GM23338 (cell line): ENCODE data around the gene FLT1. TPM values are rescaled to one million over a fixed set of nuclear protein-coding genes. Genes with fewer than 3 reads are reported as not detected.
A peak's percentile ranks its signal among the peaks of the same experiment; 100 is the strongest.

Experiments used
- ATAC-seq: fragments of 200-7000 bp; cut with Tn5 transposase; 3 replicates; pipeline ENCODE4 v1.9.1; 2020
- DNase-seq: peaks from one replicate; pipeline ENCODE4 v3.0.0-alpha.2; 2015; ENCODE audit warnings: low spot score
- H2AFZ ChIP-seq: fragments of 200-600 bp; sonication (generic); 2 replicates; pipeline ENCODE4 v1.8.0; 2016; ENCODE audit warnings: antibody characterized with exemption, mild to moderate bottlenecking, moderate library complexity
- H3F3A ChIP-seq: fragments of 200-600 bp; sonication (generic); replicated peaks from 2 replicates; pipeline ENCODE4 v1.8.0; 2017; ENCODE audit warnings: antibody characterized with exemption, mixed run types, low read depth
- H3K27ac ChIP-seq: fragments of 200-600 bp; sonication (generic); 2 replicates; pipeline ENCODE4 v1.6.1; 2016; ENCODE audit warnings: low read depth
- H3K27me3 ChIP-seq: fragments of 200-600 bp; sonication (generic); 2 replicates; pipeline ENCODE4 v1.8.0; 2016; ENCODE audit warnings: mild to moderate bottlenecking, mixed run types, moderate library complexity; ENCODE audit not compliant: insufficient read depth
- H3K36me3 ChIP-seq: fragments of 200-600 bp; sonication (generic); 2 replicates; pipeline ENCODE4 v1.8.0; 2016; ENCODE audit warnings: mild to moderate bottlenecking; ENCODE audit not compliant: insufficient read depth
- H3K4me1 ChIP-seq: fragments of 200-600 bp; sonication (generic); 2 replicates; pipeline ENCODE4 v1.8.0; 2016; ENCODE audit warnings: mild to moderate bottlenecking, moderate library complexity; ENCODE audit not compliant: insufficient read depth
- H3K4me2 ChIP-seq: fragments of 200-600 bp; sonication (generic); 2 replicates; pipeline ENCODE4 v1.7.1; 2017; ENCODE audit warnings: mixed run types
- H3K4me3 ChIP-seq: fragments of 200-600 bp; sonication (generic); 2 replicates; pipeline ENCODE4 v1.6.1; 2016; ENCODE audit warnings: mixed run types
- H3K79me2 ChIP-seq: fragments of 200-600 bp; sonication (generic); replicated peaks from 2 replicates; pipeline ENCODE4 v1.8.0; 2017; ENCODE audit warnings: mild to moderate bottlenecking; ENCODE audit not compliant: insufficient read depth
- H3K9me2 ChIP-seq: fragments of 200-600 bp; sonication (generic); 2 replicates; pipeline ENCODE4 v1.8.0; 2017; ENCODE audit not compliant: insufficient read depth
- H4K20me1 ChIP-seq: fragments of 200-600 bp; sonication (generic); replicated peaks from 2 replicates; pipeline ENCODE4 v1.8.0; 2017; ENCODE audit warnings: mild to moderate bottlenecking; ENCODE audit not compliant: insufficient read depth
- H3K27ac Mint-ChIP-seq: 2 replicates; pipeline ENCODE4 v1.8.0; 2020; ENCODE audit warnings: inconsistent platforms, mild to moderate bottlenecking, moderate library complexity, mixed read lengths
- H3K27me3 Mint-ChIP-seq: 3 replicates; pipeline ENCODE4 v1.8.0; 2022; ENCODE audit warnings: low read depth, mild to moderate bottlenecking, moderate library complexity, mixed read lengths, inconsistent platforms; ENCODE audit not compliant: insufficient read depth, poor library complexity
- H3K36me3 Mint-ChIP-seq: 3 replicates; pipeline ENCODE4 v1.8.0; 2021; ENCODE audit warnings: low read depth, mild to moderate bottlenecking, inconsistent platforms, moderate library complexity, mixed read lengths
- H3K4me1 Mint-ChIP-seq: 3 replicates; pipeline ENCODE4 v1.8.0; 2020; ENCODE audit warnings: mild to moderate bottlenecking, inconsistent platforms, mixed read lengths
- H3K4me3 Mint-ChIP-seq: 3 replicates; pipeline ENCODE4 v1.8.0; 2021; ENCODE audit warnings: moderate library complexity, mild to moderate bottlenecking, inconsistent platforms, mixed read lengths
- H3K9me3 Mint-ChIP-seq: 3 replicates; pipeline ENCODE4 v1.8.0; 2020; ENCODE audit warnings: moderate library complexity, mild to moderate bottlenecking, inconsistent platforms, mixed read lengths
- CREB1 ChIP-seq: fragments of 250-450 bp; sonication (Bioruptor Pico); IDR thresholded peaks from 2 replicates; pipeline ENCODE4 v1.5.0; 2020; ENCODE audit warnings: low read depth, mild to moderate bottlenecking, moderate library complexity
- CTCF ChIP-seq, 2 experiments: fragments of 200-600 bp in 1 of 2; sonication (generic) in 1 of 2; conservative IDR thresholded peaks; 2 replicates each; pipeline versions ENCODE4 v1.5.1 to v1.6.1; 2016 to 2017; ENCODE audit warnings: antibody characterized with exemption in 2 of 2, low read depth in 2 of 2, mild to moderate bottlenecking in 2 of 2, moderate library complexity in 1 of 2
- ETS1 ChIP-seq: IDR thresholded peaks from 2 replicates; pipeline ENCODE4 v1.6.1; 2016; ENCODE audit warnings: antibody characterized with exemption
- EZH2 ChIP-seq: fragments of 200-600 bp; sonication (generic); IDR thresholded peaks from one replicate; pipeline ENCODE4 v1.8.0; 2017; ENCODE audit warnings: antibody characterized with exemption, mild to moderate bottlenecking, low read depth; ENCODE audit not compliant: unreplicated experiment
- JUNB ChIP-seq: IDR thresholded peaks from one replicate; pipeline ENCODE4 v1.6.1; 2016; ENCODE audit warnings: antibody characterized with exemption; ENCODE audit not compliant: unreplicated experiment
- NANOG ChIP-seq: IDR thresholded peaks from 2 replicates; pipeline ENCODE4 v1.6.1; 2016; ENCODE audit warnings: antibody characterized with exemption, borderline replicate concordance
- POLR2AphosphoS5 ChIP-seq: IDR thresholded peaks from 2 replicates; pipeline ENCODE4 v1.6.1; 2016; ENCODE audit warnings: antibody characterized with exemption, low read depth
- REST ChIP-seq: IDR thresholded peaks from one replicate; pipeline ENCODE4 v1.6.1; 2018; ENCODE audit warnings: antibody characterized with exemption; ENCODE audit not compliant: unreplicated experiment
- ZNF114 ChIP-seq: fragments of 250-450 bp; sonication (Bioruptor Pico); IDR thresholded peaks from 2 replicates; pipeline ENCODE4 v1.5.0; 2020; ENCODE audit warnings: mild to moderate bottlenecking, moderate library complexity
- polyA plus RNA-seq: library from polyadenylated mRNA; unstranded; fragments of >200 nt; fragmentation: Nextera tagmentation; extraction: Ambion mirVana; gene quantifications from 2 replicates; pipeline ENCODE4 v1.2.1, GENCODE V29; 2016
- total RNA-seq: library from RNA; depleted of rRNA; stranded (reverse); fragments of >200 nt; shearing (Covaris generic); gene quantifications from 2 replicates; pipeline ENCODE4 v1.2.3, GENCODE V29; 2014

The FLT1 gene
- total and polyA plus RNA-seq, 2 experiments from 2014 or later = 26.8 to 116 TPM

GRCh38 chr13:28438598-28439334 is 56.2 kb downstream of the FLT1 start (continued):
- TF ChIP-seq REST (no peak), EZH2 (no peak), CREB1 (CRISPR knock-in tag) (peak; percentile 43; the same call in 1 of the 2 replicates), JUNB (no peak), ZNF114 (no peak), NANOG (peak; percentile 77), ETS1 (no peak), CTCF (conservative IDR thresholded peaks at IDR 0.05; ENCODE audit: low read depth in 2 of 2) (0 out of 4 replicates have a peak, but pooled peaks of 1 of the 2 experiments have one; percentile 4), POLR2AphosphoS5 (0 out of 2 replicates have a peak, but pooled peaks have one; percentile 19)

- Mint-ChIP-seq H3K27ac (peak overlapping the region; percentile 98), H3K9me3 (peaks cover 4% of the 10 kb centered on the region; the same call in 2 of the 3 replicates), H3K4me1 (peaks cover 83% of the 10 kb centered on the region), H3K36me3 (peaks cover 77% of the 10 kb centered on the region), H3K27me3 (peaks cover 2% of the 10 kb centered on the region), H3K4me3 (no peak overlapping the region)
- H3K4me3 ChIP-seq = no peak overlapping the region
- peaks cover 19% of the 10 kb centered on the region; the same call in 1 of the 2 replicates for H3F3A ChIP-seq
- H3K4me1 ChIP-seq = peaks cover 64% of the 10 kb centered on the region
- H3K27me3 ChIP-seq = no peaks in the 10 kb centered on the region
- H3K9me2 ChIP-seq = no peaks in the 10 kb centered on the region
- H3K27ac ChIP-seq = peak overlapping the region; percentile 98
- H3K4me2 ChIP-seq = peak overlapping the region; percentile 13
- no peaks in the 10 kb centered on the region for H4K20me1 ChIP-seq
- no peak overlapping the region for H2AFZ ChIP-seq
- H3K36me3 ChIP-seq = no peaks in the 10 kb centered on the region; the same call in 1 of the 2 replicates
- no peak for DNase-seq
- ATAC-seq = peak; percentile 4; the same call in 1 of the 3 replicates
- H3K79me2 ChIP-seq = peaks cover 28% of the 10 kb centered on the region
- no peak for TF ChIP-seq EZH2
- TF ChIP-seq ETS1 = no peak
- TF ChIP-seq REST = no peak
- no peak for TF ChIP-seq CREB1 (CRISPR knock-in tag)
- no peak for TF ChIP-seq JUNB
Observed at GRCh38 chr13:28438067-28438466, 56.9 kb downstream of the FLT1 start.
